Activated CD4-positive, alpha-beta T cell treated with anti-CD3 and anti-CD28 coated beads for 36 hours (primary cell): Measurements from ENCODE around the gene PRPSAP1. TPM values are rescaled to one million over a fixed set of nuclear protein-coding genes. Genes with fewer than 3 reads are reported as not detected.

Experiments
- ATAC-seq: fragments of 200-7000 bp; cut with Tn5 transposase; one replicate; pipeline ENCODE4 v1.10.0; 2021; ENCODE audit warnings: mild to moderate bottlenecking, moderate library complexity
- CTCF ChIA-PET: fragments of 350-600 bp; sonication (Branson Sonifier 250); formaldehyde crosslinking; loops from one replicate; lab custom pipeline; 2021; ENCODE audit warnings: antibody characterized with exemption; lab: Charles Lee
- POLR2A ChIA-PET: fragments of 350-600 bp; sonication (Branson Sonifier 250); formaldehyde crosslinking; loops from one replicate; lab custom pipeline; 2021; ENCODE audit warnings: antibody characterized with exemption, inconsistent platforms; lab: Charles Lee
- DNase-seq: peaks from one replicate; pipeline ENCODE4 v3.0.0-alpha.2; 2020
- H3K27ac Mint-ChIP-seq: one replicate; pipeline ENCODE4 v1.8.0; 2021; ENCODE audit warnings: mixed read lengths
- H3K27me3 Mint-ChIP-seq: one replicate; pipeline ENCODE4 v1.8.0; 2021; ENCODE audit warnings: mixed read lengths
- H3K36me3 Mint-ChIP-seq: one replicate; pipeline ENCODE4 v1.8.0; 2021; ENCODE audit warnings: low read depth, mixed read lengths
- H3K4me1 Mint-ChIP-seq: one replicate; pipeline ENCODE4 v1.8.0; 2021; ENCODE audit warnings: mixed read lengths
- H3K4me3 Mint-ChIP-seq: one replicate; pipeline ENCODE4 v1.8.0; 2021; ENCODE audit warnings: mild to moderate bottlenecking, moderate library complexity, mixed read lengths
- H3K9me3 Mint-ChIP-seq: one replicate; pipeline ENCODE4 v1.8.0; 2021; ENCODE audit warnings: low read depth, mixed read lengths
- intact Hi-C, 2 experiments: fragments of 100-400 bp; cut with DNase I in 1 of 2; cut with micrococcal nuclease in 1 of 2; formaldehyde crosslinking; loops; one replicate each; pipeline versions ENCODE4 v1.14.2 to v1.15.1; 2022 to 2024; cut with DNase I, micrococcal nuclease
- total RNA-seq, 2 experiments: library from RNA; stranded (reverse); gene quantifications; one replicate each; pipeline ENCODE4 v1.2.3, GENCODE V29; 2021

The PRPSAP1 gene
- total RNA-seq, 2 experiments from 2014 or later: 26.7 to 34.9 TPM

- peak; percentile 0 for ATAC-seq
- Mint-ChIP-seq H3K27me3 (no peaks in the 10 kb centered on the region), H3K4me3 (peak overlapping the region; percentile 54), H3K27ac (peak overlapping the region; percentile 85), H3K4me1 (peaks cover 46% of the 10 kb centered on the region), H3K9me3 (no peaks in the 10 kb centered on the region), H3K36me3 (peaks cover 37% of the 10 kb centered on the region)
- ChIA-PET CTCF (interaction anchor here (0.7 to 3.4 kb wide), 15 partner anchors 8 to 83 kb away, joined by 3 to 21 read pairs (median 5); no protein-coding TSS in a partner anchor), POLR2A (interaction anchor here (0.5 to 5.1 kb wide), 22 partner anchors 8 to 486 kb away, joined by 3 to 29 read pairs (median 5); partner anchors contain the start of genes EXOC7 and SRP68)
- peak; percentile 45 for DNase-seq
- intact Hi-C loops: loop anchor here (1.0 to 10.0 kb wide), 9 partner anchors 8 to 1190 kb away; partner anchors contain the start of genes JMJD6 (in 1 of the 2), METTL23 (in 1 of the 2), MFSD11 (in 1 of the 2) and RNF157 (in 1 of the 2)
Observed at GRCh38 chr17:76264425-76264754, 89.3 kb downstream of the PRPSAP1 start.

GRCh38 chr17:76263896-76264295 is 89.8 kb downstream of the PRPSAP1 start:
- Mint-ChIP-seq H3K4me1 (peaks cover 41% of the 10 kb centered on the region), H3K36me3 (peaks cover 32% of the 10 kb centered on the region), H3K9me3 (no peaks in the 10 kb centered on the region), H3K27me3 (no peaks in the 10 kb centered on the region), H3K27ac (peak overlapping the region; percentile 85), H3K4me3 (peak overlapping the region; percentile 54)
- intact Hi-C loops: loop anchor here (1.0 to 10.0 kb wide), 9 partner anchors 8 to 1191 kb away; partner anchors contain the start of genes JMJD6 (in 1 of the 2), METTL23 (in 1 of the 2), MFSD11 (in 1 of the 2) and RNF157 (in 1 of the 2)
- POLR2A ChIA-PET: interaction anchor here (0.7 to 2.8 kb wide), 12 partner anchors 9 to 192 kb away, joined by 3 to 28 read pairs (median 7); partner anchors contain the start of gene SRP68
- no peak for DNase-seq
- CTCF ChIA-PET: interaction anchor here (0.6 to 3.4 kb wide), 17 partner anchors 12 to 480 kb away, joined by 3 to 21 read pairs (median 5); no protein-coding TSS in a partner anchor
- ATAC-seq: no peak

GRCh38 chr17:76262732-76263344 is 90.9 kb downstream of the PRPSAP1 start:
- Mint-ChIP-seq H3K27ac (peak overlapping the region; percentile 85), H3K9me3 (no peaks in the 10 kb centered on the region), H3K27me3 (no peaks in the 10 kb centered on the region), H3K36me3 (peaks cover 21% of the 10 kb centered on the region), H3K4me3 (peak overlapping the region; percentile 53), H3K4me1 (peaks cover 35% of the 10 kb centered on the region)
- CTCF ChIA-PET: interaction anchor here (0.9 to 3.4 kb wide), 12 partner anchors 15 to 249 kb away, joined by 3 to 21 read pairs (median 4); no protein-coding TSS in a partner anchor
- ATAC-seq (no peak), DNase-seq (peak; percentile 49)
- intact Hi-C loops: loop anchor here (10.0 kb wide), 2 partner anchors 472 to 1192 kb away; partner anchors contain the start of genes MFSD11 (in 1 of the 2) and SRSF2 (in 1 of the 2)
- POLR2A ChIA-PET: interaction anchor here (0.6 to 2.8 kb wide), 5 partner anchors 11 to 191 kb away, joined by 3 to 19 read pairs (median 5); partner anchors contain the start of gene SRP68

GRCh38 chr17:76261421-76262215 is 92.1 kb downstream of the PRPSAP1 start:
- DNase-seq (peak; percentile 54), ATAC-seq (no peak)
- intact Hi-C loops: loop anchor here (10.0 kb wide), 2 partner anchors 473 to 1193 kb away; partner anchors contain the start of genes MFSD11 (in 1 of the 2) and SRSF2 (in 1 of the 2)
- H3K9me3 Mint-ChIP-seq: no peaks in the 10 kb centered on the region
- H3K4me1 Mint-ChIP-seq: peaks cover 35% of the 10 kb centered on the region
- H3K4me3 Mint-ChIP-seq: peak overlapping the region; percentile 8
- CTCF ChIA-PET: interaction anchor here (0.6 to 1.7 kb wide), 9 partner anchors 10 to 1673 kb away, joined by 3 to 6 read pairs (median 4); no protein-coding TSS in a partner anchor
- POLR2A ChIA-PET: interaction anchor here (0.6 to 0.9 kb wide), 4 partner anchors 10 to 482 kb away, joined by 3 to 6 read pairs (median 3); no protein-coding TSS in a partner anchor
- peak overlapping the region; percentile 85 for H3K27ac Mint-ChIP-seq
- H3K27me3 Mint-ChIP-seq: no peaks in the 10 kb centered on the region
- peaks cover 9% of the 10 kb centered on the region for H3K36me3 Mint-ChIP-seq

GRCh38 chr17:76260669-76261068 is 93.0 kb downstream of the PRPSAP1 start:
- intact Hi-C loops: loop anchor here (10.0 kb wide), 2 partner anchors 474 to 1194 kb away; partner anchors contain the start of genes MFSD11 (in 1 of the 2) and SRSF2 (in 1 of the 2)
- no peak for DNase-seq
- Mint-ChIP-seq H3K4me3 (no peak overlapping the region), H3K9me3 (no peaks in the 10 kb centered on the region), H3K36me3 (no peaks in the 10 kb centered on the region), H3K27me3 (no peaks in the 10 kb centered on the region), H3K4me1 (peaks cover 45% of the 10 kb centered on the region), H3K27ac (peak overlapping the region; percentile 10)
- ATAC-seq: no peak
- POLR2A ChIA-PET: no interaction called here
- CTCF ChIA-PET: interaction anchor here (1.0 to 1.7 kb wide), 3 partner anchors 9 to 68 kb away, joined by 4 to 6 read pairs (median 4); no protein-coding TSS in a partner anchor

- no peaks in the 10 kb centered on the region for H3K9me3 Mint-ChIP-seq
- H3K4me3 Mint-ChIP-seq: no peak overlapping the region
- H3K27ac Mint-ChIP-seq: no peak overlapping the region
- intact Hi-C loops: loop anchor here (10.0 kb wide), 2 partner anchors 475 to 1195 kb away; partner anchors contain the start of genes MFSD11 (in 1 of the 2) and SRSF2 (in 1 of the 2)
- H3K4me1 Mint-ChIP-seq: peaks cover 49% of the 10 kb centered on the region
- ChIA-PET POLR2A (no interaction called here), CTCF (interaction anchor here (1.0 to 1.7 kb wide), 2 partner anchors 8 to 68 kb away, joined by 4 to 6 read pairs; no protein-coding TSS in a partner anchor)
- DNase-seq (no peak), ATAC-seq (no peak)
- H3K36me3 Mint-ChIP-seq: no peaks in the 10 kb centered on the region
- no peaks in the 10 kb centered on the region for H3K27me3 Mint-ChIP-seq
Observed at GRCh38 chr17:76260220-76260619, 93.5 kb downstream of the PRPSAP1 start.

Other genes with a start within 250 kb of the PRPSAP1 start
- under 1 TPM; 0.47 to 0.53 TPM for gene FOXJ1, start 212.7 kb downstream of the PRPSAP1 start, total RNA-seq
- 10 to 100 TPM; 24.0 to 39.4 TPM for gene RNF157, start 113.4 kb downstream of the PRPSAP1 start, total RNA-seq
- 100 to 1,000 TPM; 299 to 639 TPM for gene UBALD2, start 88.6 kb downstream of the PRPSAP1 start, total RNA-seq
- 1 to 10 TPM in 1 of 2 experiments, under 1 TPM in 1; 0.63 to 1.2 TPM for gene QRICH2, start 45.6 kb downstream of the PRPSAP1 start, total RNA-seq
- 10 to 100 TPM in 1 of 2 experiments, 1 to 10 TPM in 1; 7.4 to 11.7 TPM for gene SPHK1, start 30.7 kb upstream of the PRPSAP1 start, total RNA-seq
- 10 to 100 TPM; 28.1 to 30.7 TPM for gene UBE2O, start 99.2 kb upstream of the PRPSAP1 start, total RNA-seq
- under 1 TPM in 1 of 2 experiments, not detected in 1; 0.16 TPM for gene AANAT, start 113.7 kb upstream of the PRPSAP1 start, total RNA-seq
- gene RHBDF2, start 147.5 kb upstream of the PRPSAP1 start, total RNA-seq: 10 to 100 TPM; 23.9 to 28.4 TPM
- gene CYGB, start 183.8 kb upstream of the PRPSAP1 start, total RNA-seq: not detected
- not detected for gene PRCD, start 186.1 kb upstream of the PRPSAP1 start, total RNA-seq
- gene ST6GALNAC2, start 231.9 kb upstream of the PRPSAP1 start, total RNA-seq: under 1 TPM in 1 of 2 experiments, not detected in 1; 0.32 TPM